ENCODE data around the gene NDNF.

The NDNF gene, protein sequence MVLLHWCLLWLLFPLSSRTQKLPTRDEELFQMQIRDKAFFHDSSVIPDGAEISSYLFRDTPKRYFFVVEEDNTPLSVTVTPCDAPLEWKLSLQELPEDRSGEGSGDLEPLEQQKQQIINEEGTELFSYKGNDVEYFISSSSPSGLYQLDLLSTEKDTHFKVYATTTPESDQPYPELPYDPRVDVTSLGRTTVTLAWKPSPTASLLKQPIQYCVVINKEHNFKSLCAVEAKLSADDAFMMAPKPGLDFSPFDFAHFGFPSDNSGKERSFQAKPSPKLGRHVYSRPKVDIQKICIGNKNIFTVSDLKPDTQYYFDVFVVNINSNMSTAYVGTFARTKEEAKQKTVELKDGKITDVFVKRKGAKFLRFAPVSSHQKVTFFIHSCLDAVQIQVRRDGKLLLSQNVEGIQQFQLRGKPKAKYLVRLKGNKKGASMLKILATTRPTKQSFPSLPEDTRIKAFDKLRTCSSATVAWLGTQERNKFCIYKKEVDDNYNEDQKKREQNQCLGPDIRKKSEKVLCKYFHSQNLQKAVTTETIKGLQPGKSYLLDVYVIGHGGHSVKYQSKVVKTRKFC

GRCh38 chr4:121072224-121073003 lies at the start of gene NDNF:
Gene NDNF, minus strand, starts transcription at chr4:121072535. Its CDS starts 26,698 bp downstream, at chr4:121045837.
- peak; percentile 73 for DNase-seq

GRCh38 chr4:121119715-121120114 lies 47.4 kb upstream of the NDNF start:
- DNase-seq: no peak

GRCh38 chr4:121118344-121118743 lies 46.0 kb upstream of the NDNF start:
- DNase-seq: no peak

- no peak for DNase-seq
These were observed 42.4 kb upstream of the NDNF start for GRCh38 chr4:121114756-121115155.

DNA sequence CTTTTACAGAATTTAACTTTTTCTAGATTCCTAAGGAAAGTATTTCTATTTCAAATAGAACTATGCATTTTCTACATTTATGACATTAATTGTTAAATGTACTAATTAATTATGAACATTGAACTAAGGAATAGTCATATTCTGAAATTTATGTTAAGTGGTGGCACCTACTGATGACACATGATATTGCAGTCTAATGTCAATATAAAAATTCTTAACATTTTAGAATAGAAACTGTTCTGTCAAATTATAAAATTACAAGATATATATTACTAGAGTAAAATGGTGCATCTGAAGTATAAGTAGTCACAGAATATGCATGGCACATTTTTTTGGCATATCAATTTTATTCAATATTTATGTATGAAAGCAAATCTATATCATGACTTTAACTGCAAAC lies 40.2 kb upstream of the NDNF start:
- DNase-seq: no peak

- DNase-seq: no peak
These were observed 36.2 kb upstream of the NDNF start for GRCh38 chr4:121108557-121108956.

DNA sequence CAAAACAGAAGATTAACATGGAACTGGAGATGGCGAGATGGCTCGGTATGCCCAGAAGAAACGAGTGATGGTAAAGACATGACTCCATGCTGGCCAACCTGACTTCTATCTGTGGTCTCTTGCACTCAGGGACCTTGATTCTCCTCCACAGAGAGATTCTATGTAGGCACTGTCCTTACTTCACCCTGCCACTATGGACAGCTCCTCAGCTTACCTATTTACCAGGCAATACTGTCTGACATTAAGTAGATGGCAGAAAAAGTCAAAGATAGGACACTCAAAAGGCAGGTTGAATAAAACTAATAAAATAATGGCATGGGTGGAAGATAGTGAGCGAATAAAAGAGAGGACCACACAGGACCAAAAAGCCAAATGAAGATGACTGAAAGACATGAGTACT lies 35.2 kb upstream of the NDNF start:
- DNase-seq: no peak

DNA sequence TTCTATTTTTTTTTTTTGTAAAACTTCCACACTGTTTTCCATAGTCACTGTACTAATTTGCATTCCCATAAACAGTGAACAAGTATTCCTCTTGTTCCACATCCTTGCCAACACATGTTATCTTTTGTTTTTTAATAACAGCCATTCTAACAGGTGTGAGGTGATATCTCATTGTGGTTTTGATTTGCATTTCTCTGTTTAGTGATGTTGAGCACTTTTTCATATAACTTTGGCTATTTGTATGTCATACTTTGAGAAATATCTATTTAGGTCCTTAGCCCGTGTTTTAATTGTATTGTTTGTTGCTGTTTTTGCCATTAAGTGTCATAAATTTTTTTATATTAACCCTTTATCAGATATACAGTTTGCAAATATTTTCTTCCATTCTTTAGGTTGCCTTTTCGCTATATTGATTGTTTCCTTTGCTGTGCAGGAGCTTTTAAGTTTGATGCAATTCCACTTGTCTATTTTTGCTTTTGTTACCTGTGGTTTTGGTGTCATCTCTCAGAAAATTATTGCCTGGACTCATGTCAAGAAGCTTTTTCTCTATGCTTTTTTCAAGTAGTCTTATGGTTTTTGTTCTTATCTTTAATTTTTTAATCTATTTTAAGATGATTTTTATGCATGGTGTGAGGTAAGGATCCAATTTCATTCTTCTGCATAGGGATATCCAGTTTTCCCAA lies 27.9 kb upstream of the NDNF start:
- no peak for DNase-seq

- no peak for DNase-seq
These were observed 25.9 kb upstream of the NDNF start for GRCh38 chr4:121098266-121098665.

DNA sequence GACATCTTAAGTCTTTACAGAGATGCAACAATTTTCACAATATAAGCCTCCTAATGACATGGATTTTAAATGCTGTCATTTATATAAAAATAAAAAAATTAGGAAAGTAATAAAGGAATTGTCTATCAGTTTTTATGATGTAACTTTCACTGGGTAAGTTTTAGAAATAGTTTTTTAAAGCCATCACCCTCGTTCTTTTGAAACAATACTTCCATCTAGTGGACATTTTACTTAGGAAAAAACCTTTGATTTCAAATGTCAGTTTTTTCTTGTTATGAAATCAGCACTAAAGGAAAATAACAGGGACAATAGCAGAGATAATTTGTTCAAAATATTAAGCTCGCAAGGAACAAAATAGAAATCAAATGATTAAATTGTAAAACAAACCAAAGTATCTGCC lies 24.3 kb upstream of the NDNF start:
- DNase-seq: no peak

DNA sequence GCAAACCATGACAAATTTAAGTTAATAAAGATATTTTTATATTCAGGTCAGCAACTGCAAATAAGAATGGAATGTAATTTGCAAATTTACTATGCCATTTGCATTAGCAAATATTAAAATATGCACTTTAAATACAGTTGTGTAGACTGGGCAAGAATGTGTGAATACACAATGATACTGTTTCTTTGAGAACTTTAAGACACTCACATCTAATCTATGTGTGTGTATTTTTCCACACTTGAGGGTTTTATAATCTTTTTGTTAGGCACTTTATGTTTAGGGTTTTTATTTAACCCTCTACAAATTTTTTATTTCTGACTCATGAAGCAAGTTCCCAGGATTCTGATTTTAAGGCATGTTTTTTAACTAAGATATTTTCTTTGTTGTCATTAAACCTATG lies 23.9 kb upstream of the NDNF start:
- DNase-seq: no peak

GRCh38 chr4:121094297-121094966 lies 22.1 kb upstream of the NDNF start:
- DNase-seq: no peak

DNA sequence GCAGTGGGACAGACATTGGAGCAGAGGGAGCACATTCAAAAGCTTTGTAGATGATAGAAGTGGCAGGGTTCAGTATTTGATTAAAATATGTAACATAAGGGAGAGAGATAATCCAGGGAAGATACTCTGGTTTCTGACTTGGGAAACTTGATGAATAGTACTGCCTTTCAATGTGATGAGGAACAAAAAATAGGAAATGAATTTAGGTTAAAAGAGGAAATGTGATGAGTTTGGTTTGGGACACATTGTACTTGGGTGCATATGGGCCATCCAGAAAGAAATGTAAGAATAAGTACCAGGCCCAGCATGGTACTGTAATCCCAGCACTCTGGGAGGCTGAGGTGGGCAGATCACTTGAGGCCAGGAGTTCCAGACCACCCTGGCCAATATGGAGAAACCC lies 20.9 kb upstream of the NDNF start:
- DNase-seq: no peak

- no peak for DNase-seq
These were observed 19.6 kb upstream of the NDNF start for GRCh38 chr4:121091941-121092340.

DNA sequence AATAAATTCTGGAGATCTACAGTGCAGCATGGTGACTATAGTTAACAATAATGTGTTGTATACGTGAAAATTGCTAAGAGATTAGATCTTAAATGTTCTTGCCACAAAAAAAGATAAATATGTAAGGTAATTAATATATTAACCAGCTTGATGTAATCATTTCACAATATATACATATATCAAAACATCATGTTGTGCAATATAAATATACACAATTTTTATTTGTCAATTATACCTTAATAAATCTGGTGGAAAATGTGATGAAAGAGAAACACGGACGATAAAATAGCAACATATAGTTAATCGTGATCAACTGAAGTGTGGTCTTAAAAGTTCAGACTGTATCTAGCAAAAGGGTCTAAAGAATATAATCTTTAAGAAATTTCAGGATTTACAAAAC lies 16.5 kb upstream of the NDNF start:
- no peak for DNase-seq

DNA sequence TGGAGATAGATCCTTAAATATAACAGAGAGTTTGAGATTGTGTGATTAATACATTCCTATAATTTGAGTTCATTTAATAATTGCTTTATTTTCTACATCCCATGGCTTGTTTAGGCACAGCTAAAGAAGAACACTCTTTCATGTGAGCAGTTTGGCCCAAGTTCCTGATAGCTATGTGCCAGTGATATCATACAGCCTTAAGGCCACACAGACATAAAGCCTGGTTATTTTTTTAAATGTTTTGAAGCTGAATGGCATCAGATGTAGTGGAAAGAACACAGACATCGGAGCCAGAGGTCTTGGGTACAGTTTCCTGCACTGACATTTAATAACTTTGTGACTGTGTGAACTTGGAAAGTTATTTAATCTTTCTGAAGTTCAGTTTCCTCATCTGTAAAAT lies 7.0 kb upstream of the NDNF start:
- DNase-seq: no peak

GRCh38 chr4:121077496-121077895 lies 5.2 kb upstream of the NDNF start:
- no peak for DNase-seq

GRCh38 chr4:121076416-121076815 lies 4.1 kb upstream of the NDNF start:
- no peak for DNase-seq

GRCh38 chr4:121073672-121074381 lies 1.5 kb upstream of the NDNF start:
- no peak for DNase-seq

GRCh38 chr4:121073004-121073435 lies 685 bp upstream of the NDNF start:
- peak; percentile 65 for DNase-seq

GRCh38 chr4:121071640-121072223 lies 603 bp downstream of the NDNF start:
- DNase-seq: no peak

Measured in islet precursor cell (in vitro differentiated cells).